Neural progenitor cell (in vitro differentiated cells): ENCODE data around the gene IGFN1.

Source experiments
- CTCF ChIP-seq: fragments of 200-600 bp; sonication (generic); IDR thresholded peaks from 2 replicates; pipeline ENCODE4 v1.5.1; 2017; ENCODE audit warnings: antibody characterized with exemption, mild to moderate bottlenecking
- EZH2 ChIP-seq: fragments of 200-600 bp; sonication (generic); IDR thresholded peaks from 2 replicates; pipeline ENCODE4 v1.6.1; 2017; ENCODE audit warnings: antibody characterized with exemption, mild to moderate bottlenecking, moderate library complexity
- EZH2phosphoT487 ChIP-seq: fragments of 200-600 bp; sonication (generic); IDR thresholded peaks from 2 replicates; pipeline ENCODE4 v1.6.1; 2017; ENCODE audit warnings: antibody characterized with exemption

DNA sequence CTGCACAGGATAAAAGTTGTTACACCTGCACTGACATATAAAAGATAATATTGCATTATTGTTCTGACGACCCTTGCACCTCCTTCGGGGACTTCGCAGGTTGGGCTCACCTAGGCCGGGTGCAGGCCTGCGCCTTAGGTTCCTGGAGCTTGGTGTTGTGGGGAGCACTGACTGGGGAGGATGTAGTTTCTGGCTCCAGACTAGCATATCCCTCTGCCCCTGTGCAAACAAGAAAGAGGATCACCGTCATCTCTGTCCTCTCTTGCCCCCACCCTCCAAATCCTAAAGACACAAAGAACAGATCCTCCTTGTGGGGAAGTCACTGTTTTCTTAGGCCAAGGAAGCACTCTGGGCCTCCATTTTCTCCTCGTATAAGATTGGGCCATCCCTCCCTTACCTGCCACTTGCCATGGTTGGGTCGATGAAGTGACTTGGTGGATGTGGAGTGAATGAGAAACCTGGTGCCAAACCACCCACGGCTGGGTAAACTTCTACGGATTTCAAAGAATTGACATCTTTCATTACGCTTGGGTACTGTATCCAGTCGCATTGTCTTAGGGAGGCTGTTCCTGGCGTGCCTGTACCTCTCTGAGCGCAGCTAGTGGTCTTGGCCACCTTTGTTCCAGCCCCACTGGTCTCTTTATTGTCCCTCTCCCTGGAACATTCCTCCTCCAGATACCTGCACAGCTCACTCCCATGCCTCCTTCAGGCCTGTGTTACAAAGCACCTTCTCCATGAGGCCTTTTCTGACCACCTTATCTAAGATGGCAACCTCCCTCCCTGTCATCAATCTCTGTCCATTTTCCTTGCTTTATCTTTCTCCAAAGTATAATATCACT, 58.3 kb downstream of the IGFN1 start:
- TF ChIP-seq EZH2 (no peak), EZH2phosphoT487 (no peak), CTCF (no peak)
